Ovary (tissue), 10 donors: ENCODE results near the gene RAB6C. TPM values are rescaled to one million over a fixed set of nuclear protein-coding genes. Genes with fewer than 3 reads are reported as not detected.
A peak's percentile ranks its signal among the peaks of the same experiment; 100 is the strongest.
"Not testable (repeated sequence)": the region's sequence is repeated elsewhere in the genome, so short reads cannot be mapped to it uniquely, and the experiment has no call there.

ENCODE experiments used
- DNase-seq, 5 donors: peaks; one replicate each; pipeline ENCODE4 v3.0.0-alpha.2; 2019 to 2020
- H3K27ac ChIP-seq, 2 donors: fragments of 200-600 bp; one replicate each; pipeline versions ENCODE4 v1.5.1 to v1.8.0; 2019 to 2022
- H3K27me3 ChIP-seq: fragments of 200-600 bp; one replicate; pipeline ENCODE4 v1.8.0; 2022
- H3K36me3 ChIP-seq: fragments of 200-600 bp; sonication (generic); one replicate; pipeline ENCODE4 v1.5.1; 2019
- H3K4me1 ChIP-seq: one replicate; pipeline ENCODE4 v1.8.1; 2013; ENCODE audit warnings: mild to moderate bottlenecking, moderate library complexity; ENCODE audit not compliant: insufficient read depth
- H3K4me3 ChIP-seq: fragments of 200-600 bp; sonication (generic); one replicate; pipeline ENCODE4 v1.5.1; 2017
- H3K9me3 ChIP-seq, 2 donors: fragments of 200-600 bp in 1 of 2; sonication (generic) in 1 of 2; one replicate each; pipeline versions ENCODE4 v1.5.1 to v1.8.1; 2013 to 2019; ENCODE audit warnings: mild to moderate bottlenecking in 1 of 2, moderate library complexity in 1 of 2
- EP300 ChIP-seq: sonication (generic); formaldehyde crosslinking; IDR thresholded peaks from one replicate; pipeline ENCODE4 v1.6.1; 2017; ENCODE audit warnings: antibody characterized with exemption
- POLR2A ChIP-seq: fragments of 450-650 bp; IDR thresholded peaks from one replicate; pipeline ENCODE4 v1.6.1; 2017; ENCODE audit warnings: antibody characterized with exemption, mild to moderate bottlenecking, moderate library complexity
- WGBS, 3 donors: extraction: QIAGEN DNeasy Blood & Tissue Kit in 1 of 3; methylation state at CpG; one replicate each; pipeline versions ENCODE4 v1.1.5 to v1.1.7; 2013 to 2017; 5-methylcytosine and 5-hydroxymethylcytosine counted together
- intact Hi-C, 4 donors: fragments of 100-400 bp; cut with DNase I; formaldehyde crosslinking; loops; one replicate each; pipeline versions ENCODE4 v1.11.0 to v1.15.1; 2022 to 2023
- long read RNA-seq, 3 donors: library from polyadenylated mRNA in 2 of 3; unstranded in 2 of 3; transcript quantifications; one replicate each; pipeline ENCODE4 v2.0.0 and lab custom pipeline, GENCODE V29; 2021 to 2026
- polyA plus RNA-seq, 2 donors: library from polyadenylated mRNA; stranded (reverse); fragments of 200-250 nt in 1 of 2; fragments of 350-450 nt in 1 of 2; fragmentation: Illumina TruSeq in 1 of 2; extraction: RNeasy Lipid Tissue Mini Kit (QIAGEN cat#74804) in 1 of 2; gene quantifications; one replicate each; pipeline ENCODE4 v1.2.3, GENCODE V29; 2013 to 2014
- total RNA-seq, 7 donors: library from RNA; depleted of rRNA in 2 of 7; stranded (reverse); fragments of >200 nt in 2 of 7; fragmentation: NEBNext Ultra II Directional in 3 of 7; extraction: Animal tissue kit (Norgen Biotek cat#: 25700) in 3 of 7; gene quantifications; one replicate each; pipeline versions ENCODE4 v1.1.0 to v1.2.4, GENCODE V29; 2016 to 2023
- TF ChIP-seq, protein P1 (sequence below), 3 donors: fragments of 450-650 bp in 2 of 3; fragments of 200-600 bp in 1 of 3; IDR thresholded peaks; one replicate each; pipeline versions ENCODE4 v1.5.1 to v1.8.0; 2016 to 2022; ENCODE audit warnings: antibody characterized with exemption in 3 of 3, mild to moderate bottlenecking in 1 of 3
- donor health status: DM: no; HTN: no; CAD: no; lungs with moderate emphysema.
- donor health status: DM: no; HTN: no; CAD: no.
- donor health status: Bipolar disorder and iron deficiency.
- donor health status: DM: yes; HTN: yes; CAD: no.
- donor health status: DM: no; HTN: no; CAD: no.
- donor health status: DM: yes; HTN: yes; CAD: no.

Gene RAB6C
- total RNA-seq (under 1 TPM in 3 of 7 donors, not detected in 4; 0.08 to 0.20 (median 0.12) TPM), polyA plus RNA-seq (under 1 TPM in 1 of 2 donors, not detected in 1; 0.08 TPM)
- long read RNA-seq, donor 1 = 0 reads
- long read RNA-seq, donor 2, partial matches to known transcripts = 0 of 1 reads
- long read RNA-seq, donor 2, other reads (novel, unspliced or antisense) = 0 of 1 reads
- long read RNA-seq, donor 3 = 0 reads

DNA sequence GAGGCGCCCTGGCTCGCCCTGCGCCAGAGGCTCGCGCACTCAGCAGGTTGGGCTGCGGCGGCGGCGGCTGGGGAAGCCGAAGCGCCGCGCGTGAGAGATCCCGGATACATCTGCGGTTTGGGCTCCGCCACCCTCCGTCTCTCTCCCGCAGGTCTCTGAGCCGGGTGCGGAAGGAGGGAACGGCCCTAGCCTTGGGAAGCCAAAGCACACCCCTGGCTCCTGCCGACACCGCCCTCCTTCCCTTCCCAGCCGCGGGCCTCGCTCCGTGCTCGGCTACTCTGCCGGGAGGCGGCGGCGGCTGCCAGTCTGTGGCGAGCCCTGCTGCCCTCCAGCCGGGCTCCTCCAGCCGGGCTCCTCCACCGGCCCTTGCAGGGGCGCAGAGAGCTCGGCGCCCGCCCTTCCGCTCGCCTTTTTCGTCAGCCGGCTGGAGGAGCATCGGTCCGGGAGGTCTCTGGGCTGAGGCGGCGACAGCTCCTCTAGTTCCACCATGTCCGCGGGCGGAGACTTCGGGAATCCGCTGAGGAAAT lies at the start of gene RAB6C:
Gene RAB6C, plus strand, starts transcription at position 38 of the 527 bp plus-strand sequence. Its CDS starts 450 bp downstream, at position 488.
- H3K9me3 ChIP-seq, H3K27me3 ChIP-seq, H3K27ac ChIP-seq, intact Hi-C loops, H3K4me1 ChIP-seq, H3K4me3 ChIP-seq, H3K36me3 ChIP-seq: not testable (repeated sequence)
- WGBS, 3 donors = 1 to 3% (median 2%) methylated on average over 43 to 54 of the region's 54 CpGs
- peak in 1 of 5 donors; percentile 34 for DNase-seq

- DNase-seq = no peak
- Histone ChIP-seq H3K27me3 (no peaks in the 10 kb centered on the region), H3K4me1 (no peaks in the 10 kb centered on the region), H3K4me3 (no peak overlapping the region), H3K9me3 (no peaks in the 10 kb centered on the region), H3K27ac (no peak overlapping the region), H3K36me3 (no peaks in the 10 kb centered on the region)
- intact Hi-C loops = no loop called here
- 46 to 58% (median 51%) methylated on average over 6 of the region's 6 CpGs for WGBS, 3 donors
- TF ChIP-seq, protein P1, sequence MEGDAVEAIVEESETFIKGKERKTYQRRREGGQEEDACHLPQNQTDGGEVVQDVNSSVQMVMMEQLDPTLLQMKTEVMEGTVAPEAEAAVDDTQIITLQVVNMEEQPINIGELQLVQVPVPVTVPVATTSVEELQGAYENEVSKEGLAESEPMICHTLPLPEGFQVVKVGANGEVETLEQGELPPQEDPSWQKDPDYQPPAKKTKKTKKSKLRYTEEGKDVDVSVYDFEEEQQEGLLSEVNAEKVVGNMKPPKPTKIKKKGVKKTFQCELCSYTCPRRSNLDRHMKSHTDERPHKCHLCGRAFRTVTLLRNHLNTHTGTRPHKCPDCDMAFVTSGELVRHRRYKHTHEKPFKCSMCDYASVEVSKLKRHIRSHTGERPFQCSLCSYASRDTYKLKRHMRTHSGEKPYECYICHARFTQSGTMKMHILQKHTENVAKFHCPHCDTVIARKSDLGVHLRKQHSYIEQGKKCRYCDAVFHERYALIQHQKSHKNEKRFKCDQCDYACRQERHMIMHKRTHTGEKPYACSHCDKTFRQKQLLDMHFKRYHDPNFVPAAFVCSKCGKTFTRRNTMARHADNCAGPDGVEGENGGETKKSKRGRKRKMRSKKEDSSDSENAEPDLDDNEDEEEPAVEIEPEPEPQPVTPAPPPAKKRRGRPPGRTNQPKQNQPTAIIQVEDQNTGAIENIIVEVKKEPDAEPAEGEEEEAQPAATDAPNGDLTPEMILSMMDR (IDR thresholded peaks at IDR 0.05) = no peak
- TF ChIP-seq POLR2A (no peak), EP300 (no peak)
Measured at GRCh38 chr2:129930451-129930850, 49.0 kb upstream of the RAB6C start.

- not testable (repeated sequence) for DNase-seq, H3K27me3 ChIP-seq
- WGBS, 3 donors = 26 to 44% (median 37%) methylated on average over 8 of the region's 8 CpGs
Measured at GRCh38 chr2:129933387-129933786, 46.1 kb upstream of the RAB6C start.

GRCh38 chr2:129934044-129934822 lies 45.2 kb upstream of the RAB6C start:
- Histone ChIP-seq H3K4me3 (no peak overlapping the region), H3K4me1 (no peaks in the 10 kb centered on the region), H3K36me3 (no peaks in the 10 kb centered on the region), H3K27ac (no peak overlapping the region), H3K9me3 (no peaks in the 10 kb centered on the region), H3K27me3 (no peaks in the 10 kb centered on the region)
- 3 to 6% (median 4%) methylated on average over 26 to 41 of the region's 41 CpGs for WGBS, 3 donors
- no peak for DNase-seq
- TF ChIP-seq, protein P1 (IDR thresholded peaks at IDR 0.05) = no peak
- TF ChIP-seq EP300 (no peak), POLR2A (no peak)
- intact Hi-C loops = no loop called here

More at GRCh38 chr2:129933387-129933786, 46.1 kb upstream of the RAB6C start:
- H3K9me3 ChIP-seq, intact Hi-C loops, H3K27ac ChIP-seq, H3K4me1 ChIP-seq, H3K36me3 ChIP-seq, H3K4me3 ChIP-seq: not testable (repeated sequence)

DNA sequence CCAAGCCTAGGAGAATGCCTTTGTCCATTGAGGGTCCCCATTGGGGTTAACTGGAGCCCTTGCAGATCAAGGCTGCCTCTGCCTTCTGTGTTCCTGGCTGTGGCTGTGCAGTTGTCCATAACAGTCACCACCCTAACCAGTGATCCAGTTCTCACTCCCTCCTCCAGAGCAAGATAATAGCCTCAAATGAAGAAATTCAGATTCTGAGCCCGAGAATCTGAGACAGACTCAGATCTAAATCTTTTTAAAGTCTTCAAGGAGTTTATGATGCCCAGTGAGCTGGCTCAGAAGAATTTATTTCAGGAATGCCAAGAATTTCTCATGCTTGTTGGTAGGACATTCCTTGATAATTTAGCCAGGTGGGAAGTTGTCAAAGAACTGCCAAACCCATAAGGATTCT lies 44.3 kb upstream of the RAB6C start:
- Histone ChIP-seq H3K4me1 (no peaks in the 10 kb centered on the region), H3K4me3 (no peak overlapping the region), H3K9me3 (no peaks in the 10 kb centered on the region), H3K27me3 (no peaks in the 10 kb centered on the region), H3K27ac (no peak overlapping the region), H3K36me3 (no peaks in the 10 kb centered on the region)
- TF ChIP-seq, protein P1 (IDR thresholded peaks at IDR 0.05) = no peak
- no peak for TF ChIP-seq POLR2A
- intact Hi-C loops = no loop called here
- DNase-seq = no peak
- 10 to 17% (median 13%) methylated on average over 1 of the region's 1 CpG for WGBS, 3 donors
